Measurements from ENCODE around the gene SEC22B. TPM values are rescaled to one million over a fixed set of nuclear protein-coding genes. Genes with fewer than 3 reads are reported as not detected.
"Not testable (repeated sequence)": the region's sequence is repeated elsewhere in the genome, so short reads cannot be mapped to it uniquely, and the experiment has no call there.

SEC22B gene
- polyA plus RNA-seq (2012; ENCODE audit: insufficient read depth, insufficient read length) = 12.4 TPM

DNA sequence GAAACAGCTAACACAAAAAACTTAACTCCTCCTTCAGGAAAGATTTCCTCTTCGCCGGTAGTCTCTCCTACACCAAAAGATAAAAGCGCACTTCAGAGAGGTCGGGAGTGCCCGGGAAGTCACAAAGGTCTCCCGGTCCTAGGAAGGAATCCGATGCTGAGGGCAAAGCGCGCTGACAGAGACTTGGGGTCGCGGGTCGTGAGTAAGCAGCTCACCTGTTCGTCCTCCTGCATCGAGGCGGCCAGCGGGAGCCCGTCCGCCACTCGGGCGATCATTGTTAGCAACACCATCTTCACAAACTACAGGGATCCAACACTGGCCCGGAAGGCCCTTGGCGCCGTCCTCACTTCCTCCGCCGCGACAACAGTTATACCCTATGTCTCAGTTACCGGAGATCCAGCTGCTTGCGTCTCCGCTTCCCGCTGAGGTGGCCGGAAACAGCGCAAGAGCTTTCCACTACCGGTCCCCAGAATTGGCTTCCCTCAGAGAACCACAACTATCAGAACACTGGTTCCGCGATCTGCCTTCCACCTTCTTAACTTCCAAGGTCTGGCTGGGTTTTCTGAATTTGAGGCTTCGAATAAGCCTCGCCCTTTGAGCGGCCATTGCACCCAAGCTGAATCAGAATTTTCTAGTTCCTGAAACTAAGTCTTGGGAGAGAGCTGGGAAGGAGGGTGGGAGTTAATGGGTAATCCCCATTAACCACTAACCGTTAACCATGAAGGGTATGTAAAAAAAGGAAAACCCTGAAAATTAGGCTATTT, at the start of gene SEC22B:
SEC22B (minus strand) TSS at position 429 of the 764 bp plus-strand sequence; CDS start at position 290, 139 bp downstream.
- peak within 1 kb of the TSS; percentile 97 for H3K4me3 ChIP-seq (ENCODE audit: low read length)
- DNase-seq (ENCODE audit: low read depth, low spot score) = peak; percentile 96

DNA sequence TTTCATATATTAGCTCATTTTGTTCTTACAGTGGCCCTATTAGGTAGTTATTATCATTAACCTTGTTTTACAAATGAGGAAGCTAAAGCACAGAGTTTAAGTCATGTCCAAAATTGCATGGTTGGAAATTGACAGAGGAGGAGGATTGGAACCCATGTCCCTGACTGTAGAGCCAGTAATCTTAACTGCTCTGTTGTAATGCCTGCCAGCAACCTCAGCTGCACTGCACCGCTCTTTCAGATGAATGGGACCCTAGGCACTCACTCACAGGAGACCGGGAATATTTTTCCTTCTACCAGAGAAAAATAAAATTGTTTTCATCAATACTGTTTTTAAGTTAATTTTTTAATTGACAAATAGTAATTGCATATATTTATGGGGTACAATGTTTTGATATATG, 41.6 kb upstream of the SEC22B start:
- not testable (repeated sequence) for DNase-seq (ENCODE audit: low read depth, low spot score); H3K4me3 ChIP-seq (ENCODE audit: low read length)

DNA sequence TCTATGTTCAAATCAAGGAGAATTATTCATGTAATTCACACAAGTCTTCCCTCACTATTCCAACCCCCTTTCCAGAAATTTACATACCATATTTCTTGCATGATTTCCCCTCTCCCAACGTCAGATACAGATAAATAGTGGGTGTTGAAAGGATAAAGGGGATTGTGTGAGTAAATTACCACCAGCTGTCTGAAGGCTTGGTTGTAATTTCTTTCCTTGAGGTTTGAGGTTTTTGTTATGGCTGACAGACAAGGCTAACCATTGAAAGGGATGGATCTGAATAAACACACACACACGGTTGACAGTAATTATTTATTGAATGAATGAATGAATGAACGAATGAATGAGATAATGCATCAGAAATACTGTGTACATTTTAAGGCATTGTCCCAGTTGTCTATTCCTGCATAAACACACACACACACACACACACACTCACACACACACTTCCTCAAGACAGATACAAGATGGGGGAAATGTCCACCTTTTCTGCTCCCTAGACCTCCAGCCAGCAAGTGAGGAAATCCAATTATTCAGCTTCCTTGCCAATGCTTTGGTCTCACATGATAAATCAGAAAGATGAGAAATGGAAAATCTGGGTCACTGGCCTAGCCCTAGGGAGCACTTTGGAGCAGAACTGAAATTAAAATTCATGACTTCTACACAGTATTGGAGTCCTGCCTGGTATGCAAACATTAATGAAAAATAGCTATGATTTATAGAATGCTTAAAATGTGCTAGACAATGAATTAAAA, 41.0 kb upstream of the SEC22B start:
- H3K4me3 ChIP-seq (ENCODE audit: low read length); DNase-seq (ENCODE audit: low read depth, low spot score): not testable (repeated sequence)

DNA sequence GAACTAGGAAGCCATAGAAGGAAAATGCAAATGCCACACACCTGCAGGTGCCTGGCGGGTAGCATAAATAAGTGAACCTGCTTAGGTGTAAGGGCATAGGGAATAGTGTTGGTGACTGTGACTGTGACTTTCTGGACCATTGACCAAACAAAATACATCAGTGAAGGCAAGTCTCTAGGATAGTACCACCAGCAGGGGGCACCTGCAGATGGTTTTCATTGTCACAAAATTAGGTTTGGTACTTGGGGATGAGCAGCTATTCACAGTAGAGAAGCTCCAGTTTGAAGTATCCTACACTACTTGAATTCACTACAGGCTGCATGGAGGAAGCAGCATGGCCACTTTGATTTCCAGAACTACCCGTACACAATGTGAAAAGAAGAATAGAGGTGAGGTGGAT, 37.3 kb upstream of the SEC22B start:
- not testable (repeated sequence) for DNase-seq (ENCODE audit: low read depth, low spot score); H3K4me3 ChIP-seq (ENCODE audit: low read length)

DNA sequence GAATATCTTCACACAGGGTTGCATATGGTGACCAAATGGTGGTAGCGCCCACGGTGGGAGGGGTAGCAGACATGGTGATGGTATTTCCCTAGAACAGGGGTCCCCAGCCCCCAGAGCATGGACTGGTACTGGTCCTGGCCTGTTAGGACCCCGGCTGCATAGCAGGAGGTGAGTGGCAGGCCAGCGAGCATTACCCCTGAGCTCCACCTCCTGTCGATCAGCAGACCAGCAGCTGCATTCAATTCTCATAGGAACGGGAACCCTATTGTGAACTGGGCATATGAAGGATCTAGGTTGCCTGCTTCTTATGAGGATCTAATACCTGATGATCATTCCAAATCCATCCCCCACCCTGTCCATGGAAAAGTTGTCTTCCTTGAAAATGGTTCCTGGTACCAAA, 34.4 kb upstream of the SEC22B start:
- H3K4me3 ChIP-seq (ENCODE audit: low read length); DNase-seq (ENCODE audit: low read depth, low spot score): not testable (repeated sequence)

DNA sequence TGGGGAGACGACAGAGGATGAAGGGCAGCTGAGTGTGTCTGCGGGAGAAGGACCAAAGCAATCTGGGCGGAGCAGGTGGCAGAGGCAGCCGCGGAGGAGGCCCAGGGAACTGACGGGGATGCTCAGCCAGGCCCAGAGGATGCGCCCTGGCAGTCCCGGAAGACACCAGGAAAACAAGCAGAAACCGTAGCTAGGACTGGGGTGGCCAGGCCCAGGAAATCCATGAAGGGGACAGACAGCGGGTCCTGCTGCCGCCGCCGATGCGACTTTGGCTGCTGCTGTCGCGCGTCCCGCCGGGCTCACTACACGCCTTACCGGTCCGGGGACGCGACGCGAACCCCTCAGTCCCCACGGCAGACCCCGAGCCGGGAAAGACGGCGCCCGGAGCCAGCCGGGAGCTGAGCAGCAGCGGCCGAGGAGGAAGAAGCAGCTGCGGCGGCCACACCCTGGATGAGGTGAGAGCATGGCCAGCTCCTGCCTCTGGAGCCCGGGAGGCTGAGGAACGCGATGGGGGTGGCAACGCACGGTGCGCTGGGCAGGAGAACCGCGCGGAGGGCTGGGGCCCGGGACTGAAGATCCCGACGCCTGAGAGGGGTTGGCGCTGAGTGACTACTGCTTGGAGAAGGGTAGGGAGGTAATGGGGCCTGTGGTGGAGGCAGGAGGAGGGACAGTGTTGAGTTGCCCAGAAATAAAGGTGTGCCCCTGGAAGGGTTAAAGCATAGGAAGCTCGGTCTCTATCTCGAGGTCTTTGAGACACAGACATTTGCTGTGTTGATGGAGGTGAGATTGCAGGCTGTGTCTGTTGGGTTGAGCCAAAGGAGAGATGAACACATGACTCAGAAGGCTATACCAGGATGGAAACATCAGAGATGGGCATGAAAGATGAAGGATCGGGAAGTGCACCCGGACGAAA, 20.8 kb upstream of the SEC22B start:
- DNase-seq (ENCODE audit: low read depth, low spot score); H3K4me3 ChIP-seq (ENCODE audit: low read length): not testable (repeated sequence)

DNA sequence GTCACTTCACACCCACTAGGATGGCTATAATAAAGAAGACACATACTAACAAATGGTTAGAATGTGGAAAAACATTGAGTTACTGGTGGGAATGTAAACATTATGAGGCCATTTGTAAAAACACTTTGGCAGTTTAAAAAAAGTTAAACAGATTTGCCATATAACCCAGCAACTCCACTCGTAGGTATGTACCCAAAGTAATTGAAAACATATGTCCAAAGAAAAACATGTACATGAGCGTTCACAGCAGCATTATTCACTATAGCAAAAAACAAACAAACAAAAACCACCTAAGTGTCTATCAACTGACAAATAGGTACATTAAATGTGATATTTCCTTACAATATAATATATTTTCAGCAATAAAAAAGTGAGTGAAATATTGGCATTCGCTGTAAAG, 12.3 kb upstream of the SEC22B start:
- DNase-seq (ENCODE audit: low read depth, low spot score) = not testable (repeated sequence)

DNA sequence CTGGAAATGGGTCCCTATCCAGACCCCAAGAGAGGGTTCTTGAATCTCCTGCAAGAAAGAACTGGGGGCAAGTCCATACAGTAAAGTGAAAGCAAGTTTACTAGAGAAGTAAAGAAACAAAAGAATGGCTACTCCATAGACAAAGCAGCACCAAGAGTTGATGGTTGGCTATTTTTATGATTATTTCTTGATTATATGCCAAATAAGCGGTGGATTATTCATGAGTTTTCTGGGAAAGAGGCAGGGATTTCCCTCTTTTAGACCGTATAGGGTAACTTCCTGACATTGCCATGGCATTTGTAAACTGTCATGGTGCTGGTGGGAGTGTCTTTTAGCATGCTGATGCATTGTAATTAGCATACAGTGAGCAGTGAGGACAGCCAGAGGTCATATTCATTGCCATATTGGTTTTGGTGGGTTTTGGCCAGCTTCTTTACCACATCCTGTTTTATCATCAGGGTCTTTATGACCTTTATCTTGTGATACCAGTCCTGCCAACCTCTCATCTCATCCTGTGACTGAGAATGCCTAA, 5.9 kb upstream of the SEC22B start:
- H3K4me3 ChIP-seq (ENCODE audit: low read length); DNase-seq (ENCODE audit: low read depth, low spot score): not testable (repeated sequence)

More for the DNA sequence above, 12.3 kb upstream of the SEC22B start:
- not testable (repeated sequence) for H3K4me3 ChIP-seq (ENCODE audit: low read length)

DNA sequence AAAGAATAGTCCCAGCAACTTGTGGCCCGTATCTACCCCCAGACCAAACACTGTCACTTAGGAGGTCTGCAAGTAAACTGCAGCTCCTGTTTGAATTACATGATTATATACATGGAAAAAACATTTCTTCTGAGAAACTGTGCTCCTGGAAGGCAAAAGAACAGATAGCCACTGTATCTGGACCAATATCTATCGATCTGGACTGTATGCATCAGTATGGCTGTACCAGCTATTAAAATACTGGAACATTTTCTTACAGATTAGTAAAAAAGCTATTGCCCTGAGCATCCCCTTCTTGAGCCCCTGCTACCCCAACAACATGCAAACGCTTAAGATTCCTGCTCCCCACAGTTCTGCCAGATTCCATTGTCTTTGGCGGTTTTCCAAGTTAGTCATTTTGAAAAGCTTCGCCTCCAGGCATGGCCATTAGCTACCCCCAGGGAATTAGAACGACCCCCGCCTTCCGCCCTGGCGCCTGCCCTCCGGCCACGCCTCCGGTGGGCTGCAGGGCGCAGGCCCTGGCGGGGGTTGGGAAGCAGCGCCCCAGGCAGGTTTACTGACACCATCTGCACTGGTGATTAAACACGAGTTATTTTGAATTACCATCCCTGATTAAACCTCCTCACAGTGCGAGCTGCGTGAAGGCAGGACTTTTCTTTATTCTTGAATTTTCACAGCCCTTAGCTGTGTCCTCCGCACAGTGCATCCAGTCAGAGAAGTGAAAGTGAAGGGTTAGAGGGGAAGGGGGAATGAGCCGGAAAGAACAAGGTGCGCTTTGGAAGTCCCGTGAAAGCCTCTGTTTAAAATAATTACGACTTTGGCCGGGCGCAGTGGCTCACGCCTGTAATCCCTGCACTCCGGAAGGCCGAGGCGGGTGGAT, 3.7 kb upstream of the SEC22B start:
- not testable (repeated sequence) for H3K4me3 ChIP-seq (ENCODE audit: low read length); DNase-seq (ENCODE audit: low read depth, low spot score)

DNA sequence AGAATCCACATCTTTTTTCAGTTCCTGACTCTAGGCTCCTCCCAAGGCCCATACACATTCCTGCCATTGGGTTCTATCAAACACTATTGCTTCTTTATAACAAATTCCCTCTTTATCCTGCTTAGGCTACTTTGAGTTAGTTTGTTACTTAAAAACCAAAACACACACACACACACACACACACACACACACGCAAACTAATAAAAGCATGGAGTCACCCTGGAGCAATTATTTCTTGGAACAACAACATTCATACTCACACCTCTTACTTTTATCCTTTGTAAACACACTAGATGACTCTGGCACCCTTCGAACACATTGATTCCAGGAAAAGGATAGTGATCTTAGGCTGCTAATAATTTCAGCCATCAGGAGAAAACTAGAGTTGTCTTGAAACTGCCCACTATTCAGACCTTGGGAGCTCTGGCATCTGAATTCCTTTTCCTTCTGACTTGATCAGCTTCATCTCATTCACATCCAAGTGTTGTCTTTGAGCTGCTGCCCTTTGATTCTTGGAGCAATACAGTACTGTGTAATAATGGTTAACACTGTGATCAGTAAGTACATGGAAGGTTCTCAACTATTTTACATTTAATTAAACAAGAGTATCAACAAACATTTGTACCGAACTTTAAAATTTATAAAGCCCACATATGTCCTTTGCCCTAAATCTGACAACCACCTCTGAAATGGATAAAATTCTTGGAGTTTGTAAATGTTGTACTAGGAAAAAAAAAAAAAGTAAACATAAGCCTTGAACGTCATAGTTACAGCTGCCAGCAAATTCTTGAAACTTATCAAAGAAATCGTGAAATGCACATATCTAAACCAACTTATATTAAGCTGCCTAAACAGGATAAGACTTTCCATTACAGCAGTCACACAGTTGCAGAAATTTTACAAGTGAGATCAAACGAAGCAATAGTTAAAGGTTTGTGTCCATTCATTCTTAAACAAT, 2.8 kb upstream of the SEC22B start:
- no peak for DNase-seq (ENCODE audit: low read depth, low spot score)
- H3K4me3 ChIP-seq (ENCODE audit: low read length) = no peak overlapping the region

DNA sequence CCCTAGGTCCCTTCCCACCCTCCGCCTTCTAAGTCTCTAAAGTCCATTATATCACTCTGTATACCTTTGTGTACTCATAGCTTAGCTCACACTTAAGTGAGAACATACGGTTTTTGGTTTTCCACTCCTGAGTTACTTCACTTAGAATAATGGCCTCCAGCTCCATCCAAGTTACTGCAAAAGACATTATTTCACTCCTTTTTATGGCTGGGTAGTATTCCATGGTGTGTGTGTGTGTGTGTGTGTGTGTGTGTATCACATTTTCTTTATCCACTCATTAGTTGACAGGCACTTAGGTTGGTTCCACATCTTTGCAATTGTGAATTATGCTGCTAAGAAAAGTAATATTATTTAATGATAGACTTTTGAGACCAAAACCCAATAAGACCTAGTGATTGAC, 1.7 kb upstream of the SEC22B start:
- DNase-seq (ENCODE audit: low read depth, low spot score); H3K4me3 ChIP-seq (ENCODE audit: low read length): not testable (repeated sequence)

DNA sequence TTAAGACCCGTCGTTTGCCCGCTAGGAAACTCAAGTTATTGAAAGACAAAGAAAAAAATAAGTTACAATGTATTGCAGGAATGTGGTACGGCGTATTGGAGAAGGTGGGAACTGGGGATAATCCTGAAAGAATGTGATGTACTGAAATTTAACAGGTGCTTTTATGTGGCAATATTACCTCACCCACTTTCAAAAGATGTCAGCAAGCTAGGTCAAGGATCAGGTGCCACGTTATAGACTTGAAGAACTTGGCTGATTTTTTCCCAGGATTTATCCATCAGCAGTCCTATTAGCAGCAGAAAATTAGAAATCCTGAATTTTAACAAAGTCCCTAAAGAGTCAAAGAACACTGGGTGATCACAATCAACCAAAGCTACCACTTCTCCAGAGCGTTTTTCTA, 632 bp downstream of the SEC22B start:
- H3K4me3 ChIP-seq (ENCODE audit: low read length) = peak overlapping the region; percentile 97
- DNase-seq (ENCODE audit: low read depth, low spot score) = not testable (repeated sequence)

DNA sequence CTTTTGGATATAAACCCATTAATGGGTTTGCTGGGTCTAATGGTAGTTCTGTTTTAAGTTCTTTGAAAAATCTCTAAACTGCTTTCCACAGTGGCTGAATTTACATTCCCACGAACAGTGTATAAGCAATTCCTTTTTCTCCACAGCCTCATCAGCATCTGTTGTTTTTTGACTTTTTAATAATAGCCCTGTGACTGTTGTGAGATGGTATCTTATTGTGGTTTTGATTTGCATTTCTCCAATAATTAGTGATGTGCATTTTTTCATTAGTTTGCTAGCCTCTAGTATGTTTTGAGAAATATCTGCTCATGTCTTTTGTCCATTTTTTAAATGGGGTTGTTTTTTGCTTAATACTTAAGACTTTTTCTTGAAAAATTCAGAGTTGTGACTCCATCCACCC, 11.6 kb downstream of the SEC22B start:
- not testable (repeated sequence) for DNase-seq (ENCODE audit: low read depth, low spot score); H3K4me3 ChIP-seq (ENCODE audit: low read length)

DNA sequence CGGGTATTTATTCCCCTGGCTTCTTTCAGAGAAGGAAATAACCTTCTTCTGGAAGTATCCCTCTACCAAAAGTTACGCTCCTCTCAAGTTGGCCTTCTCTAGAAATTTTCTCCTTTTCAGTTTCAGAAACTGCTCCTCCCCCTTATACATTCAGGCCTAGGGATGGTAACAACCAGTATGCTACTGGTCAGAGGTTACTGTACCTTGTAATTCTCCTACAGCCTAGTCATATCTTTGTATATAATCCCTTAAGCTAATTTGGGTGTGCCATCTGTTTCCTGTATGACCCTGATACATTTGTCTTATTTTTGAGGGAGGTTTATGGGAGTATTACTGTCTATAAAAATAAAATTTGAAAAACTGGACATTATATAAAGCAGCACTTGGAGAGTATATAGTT, 14.3 kb downstream of the SEC22B start:
- not testable (repeated sequence) for DNase-seq (ENCODE audit: low read depth, low spot score)

DNA sequence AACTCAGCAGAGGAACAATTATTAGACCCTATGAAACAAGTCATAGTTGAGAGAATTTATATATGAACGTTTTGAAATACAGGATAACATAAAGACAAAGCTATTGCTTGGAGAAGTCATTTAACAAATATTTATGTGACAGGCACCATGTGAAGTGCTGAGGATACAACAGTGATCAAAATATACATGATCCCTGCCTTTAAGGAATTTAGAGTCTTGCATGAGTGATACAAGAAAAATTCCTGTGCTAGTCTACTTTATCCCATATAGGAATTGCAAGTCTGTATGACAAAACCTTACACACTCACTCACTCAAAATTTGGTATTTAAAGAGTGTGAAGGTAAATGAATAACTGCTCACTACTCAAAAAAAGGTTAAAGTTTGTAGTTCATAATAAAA, 17.8 kb downstream of the SEC22B start:
- H3K4me3 ChIP-seq (ENCODE audit: low read length); DNase-seq (ENCODE audit: low read depth, low spot score): not testable (repeated sequence)

More for the DNA sequence above, 14.3 kb downstream of the SEC22B start:
- H3K4me3 ChIP-seq (ENCODE audit: low read length) = not testable (repeated sequence)

DNA sequence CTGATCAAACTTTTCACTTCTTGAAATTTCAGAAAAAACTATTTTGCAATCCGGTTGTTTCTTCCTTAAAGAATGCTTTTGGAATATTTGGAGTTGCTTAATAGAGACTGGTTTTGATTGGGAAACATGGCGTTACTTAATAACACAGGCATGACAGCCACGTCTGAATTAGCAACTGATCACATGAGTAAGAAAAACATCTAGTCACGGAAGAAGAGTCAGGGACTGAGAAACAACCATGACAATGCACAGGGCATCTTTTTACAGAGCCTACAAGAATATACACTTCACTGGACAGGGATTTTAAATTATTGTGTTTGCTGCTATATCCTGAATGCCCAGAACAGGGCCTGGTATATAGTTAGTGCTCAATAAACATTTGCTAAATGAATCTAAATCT, 18.2 kb downstream of the SEC22B start:
- H3K4me3 ChIP-seq (ENCODE audit: low read length); DNase-seq (ENCODE audit: low read depth, low spot score): not testable (repeated sequence)
